SW480 (cell line): ENCODE results near the gene ITGA1.

Source experiments
- DNase-seq: peaks from one replicate; pipeline ENCODE4 v3.0.0-alpha.2; 2016; ENCODE audit warnings: low spot score

The ITGA1 gene

DNA sequence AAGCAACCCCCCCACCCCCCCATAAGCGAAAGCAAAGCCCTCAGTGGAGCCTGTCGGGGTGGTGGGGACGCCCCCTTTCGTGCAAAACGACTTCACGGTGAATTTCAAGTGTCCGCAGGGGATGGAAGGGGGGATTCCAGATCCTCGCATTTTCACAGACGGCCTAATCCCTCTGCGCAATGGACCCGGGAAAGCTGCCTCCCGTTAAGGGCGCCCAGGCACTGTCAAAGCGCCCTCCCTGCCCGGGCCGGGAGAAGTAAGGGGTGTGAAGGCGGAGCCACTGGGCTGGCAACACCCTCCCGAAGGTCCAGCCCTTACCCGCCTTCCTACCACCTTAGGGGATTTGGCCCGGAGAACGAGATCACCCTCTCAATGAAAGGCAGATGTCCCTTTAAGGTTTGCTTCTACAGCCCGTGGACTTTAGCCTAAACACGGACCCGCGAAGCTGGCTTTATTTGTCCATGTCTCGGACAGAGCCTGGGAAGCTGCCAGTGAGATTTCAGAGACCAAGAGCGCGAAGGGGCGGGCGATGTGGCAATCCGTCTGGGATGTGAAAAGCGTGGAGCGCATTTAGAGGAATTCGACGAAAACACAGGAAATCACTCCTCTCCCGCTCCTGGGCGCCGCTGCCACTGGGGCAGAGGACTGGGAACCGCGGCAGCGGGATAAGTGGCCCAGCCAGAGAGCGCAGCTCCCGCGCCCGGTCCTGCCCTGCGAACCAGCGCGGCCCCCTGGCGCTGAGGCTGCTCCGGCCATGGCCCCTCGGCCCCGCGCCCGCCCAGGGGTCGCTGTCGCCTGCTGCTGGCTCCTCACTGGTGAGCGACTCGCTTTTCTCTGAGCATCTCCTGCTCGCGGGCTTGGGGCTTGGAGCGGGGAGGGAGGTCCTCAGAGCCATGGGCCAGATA, at the start of gene ITGA1, which contains the start of gene PELO:
Gene ITGA1 (plus strand): TSS at position 317 of the 905 bp plus-strand sequence. CDS start 438 bp downstream, at position 755.
Gene PELO (plus strand): TSS at position 317 of the 905 bp plus-strand sequence. CDS start 12,479 bp downstream, outside the sequence.
- peak; percentile 88 for DNase-seq

- no peak for DNase-seq
These were observed 49.6 kb upstream of the ITGA1 start for GRCh38 chr5:52738095-52738506.

DNA sequence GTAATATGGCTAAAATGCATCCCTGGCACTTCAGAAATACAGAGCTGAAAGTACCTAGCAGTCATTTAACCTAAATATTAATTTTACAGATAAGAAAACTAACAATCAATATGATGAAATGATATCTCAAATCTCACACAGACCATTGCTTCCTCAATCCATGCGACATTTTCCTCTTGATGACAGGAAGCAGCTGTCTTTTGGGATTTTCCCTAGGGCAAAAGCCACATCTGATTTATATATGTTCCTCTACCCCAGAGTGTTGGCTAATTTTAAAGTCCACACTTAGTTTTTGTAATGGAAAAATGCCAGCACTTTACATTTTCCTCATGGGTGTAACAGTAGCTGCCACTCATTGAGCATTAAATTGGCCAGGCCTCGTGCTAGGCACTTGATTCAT, 47.7 kb upstream of the ITGA1 start:
- no peak for DNase-seq

DNA sequence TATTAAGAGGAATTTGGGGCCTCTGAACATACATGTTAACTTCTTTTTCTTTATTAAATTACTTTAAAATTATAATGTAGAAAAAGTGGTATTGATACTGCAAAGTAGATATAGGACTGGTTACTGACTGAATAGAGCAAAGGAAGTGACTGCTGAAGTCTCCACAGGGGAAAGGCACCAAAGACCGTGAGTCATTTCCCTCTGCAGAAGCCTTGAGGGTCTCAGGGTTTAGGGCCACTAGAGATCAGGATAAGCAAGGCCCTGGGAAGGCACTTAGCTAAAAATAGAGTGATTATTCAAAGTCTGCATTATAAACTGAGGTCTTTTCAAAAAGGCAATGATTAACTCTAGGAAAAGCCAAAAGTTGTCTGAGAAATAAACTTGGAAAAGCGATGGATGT, 44.7 kb upstream of the ITGA1 start:
- no peak for DNase-seq

GRCh38 chr5:52743529-52743928, 44.2 kb upstream of the ITGA1 start:
- no peak for DNase-seq

DNA sequence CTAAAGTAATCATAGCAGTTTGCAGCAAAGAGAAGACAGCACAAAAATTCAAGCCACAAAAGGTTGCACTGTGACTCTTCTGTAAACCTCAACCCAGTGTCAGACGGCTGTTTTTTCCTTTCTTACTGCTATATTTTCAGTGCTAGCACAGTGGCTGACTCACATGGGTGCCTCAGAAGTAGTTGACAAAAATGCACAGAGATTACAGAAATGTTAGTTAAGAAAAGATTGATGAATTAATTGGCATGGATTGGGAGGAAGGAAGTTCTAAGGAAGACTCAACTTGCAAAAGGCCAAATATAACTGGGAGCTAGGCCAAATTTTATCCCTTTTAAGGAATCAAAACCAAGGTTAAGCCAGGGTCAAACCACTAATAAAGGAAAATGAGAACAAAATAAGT, 43.7 kb upstream of the ITGA1 start:
- DNase-seq, result no peak

DNA sequence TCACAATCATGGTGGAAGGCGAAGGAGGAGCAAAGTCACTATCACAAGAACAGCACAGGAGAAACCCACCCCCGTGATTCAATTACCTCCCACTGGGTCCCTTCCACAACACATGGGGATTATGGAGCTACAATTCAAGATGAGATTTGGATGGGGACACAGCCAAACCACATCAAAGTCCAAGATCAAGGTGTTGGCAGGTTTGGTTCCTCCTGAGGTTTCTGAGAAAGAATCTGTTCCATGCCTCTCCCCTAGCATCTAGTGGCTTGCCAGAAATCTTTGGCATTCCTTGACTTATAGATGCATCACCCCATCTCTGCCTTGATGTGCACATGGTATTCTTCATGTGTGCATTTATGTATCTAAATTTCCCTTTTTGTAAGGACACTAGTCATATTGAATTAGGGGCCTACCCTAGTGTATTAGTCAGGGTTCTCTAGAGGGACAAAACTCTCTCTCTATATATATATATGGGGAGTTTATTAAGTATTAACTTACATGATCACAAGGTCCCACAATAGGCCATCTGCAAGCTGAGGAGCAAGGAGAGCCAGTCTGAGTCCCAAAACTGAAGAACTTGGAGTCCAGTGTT, 42.8 kb upstream of the ITGA1 start:
- DNase-seq, result peak; percentile 54

GRCh38 chr5:52746539-52746938, 41.2 kb upstream of the ITGA1 start:
- DNase-seq, result no peak

DNA sequence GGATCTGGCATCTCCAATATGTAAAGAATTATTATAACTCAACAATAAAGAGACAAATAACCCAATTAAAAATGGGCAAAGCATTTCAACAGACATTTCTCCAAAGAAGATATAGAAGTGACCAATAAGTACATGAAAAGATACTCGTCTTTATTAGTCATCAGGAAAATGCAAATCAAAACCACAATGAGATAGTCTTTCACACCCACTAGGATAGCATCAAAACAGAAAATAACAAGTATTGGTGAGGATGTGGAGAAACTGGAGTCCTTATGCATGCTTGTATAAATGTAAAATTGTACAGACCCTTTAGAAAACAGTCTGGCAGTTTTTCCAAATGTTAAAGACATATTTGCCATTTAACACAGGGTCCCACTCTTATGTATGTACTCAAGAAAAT, 39.1 kb upstream of the ITGA1 start:
- DNase-seq, result no peak

DNA sequence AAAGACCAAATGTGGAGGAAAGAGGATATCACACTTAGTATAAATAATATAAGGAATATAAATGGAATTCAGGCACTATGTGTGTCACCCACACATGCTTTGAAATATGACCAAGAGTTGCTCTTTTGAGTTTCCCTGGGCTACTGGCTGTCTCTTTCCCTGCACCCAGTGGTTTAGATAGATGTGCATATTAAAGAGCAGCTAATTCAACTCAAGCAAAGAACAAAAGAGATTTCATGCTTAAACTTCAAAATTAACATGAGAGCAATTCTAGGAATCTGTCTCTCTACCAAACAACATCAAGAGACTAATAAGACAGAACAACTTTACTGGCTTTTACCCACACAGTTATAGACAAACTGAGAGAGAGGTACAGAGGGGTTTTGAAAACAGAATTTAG, 38.0 kb upstream of the ITGA1 start:
- no peak for DNase-seq

DNA sequence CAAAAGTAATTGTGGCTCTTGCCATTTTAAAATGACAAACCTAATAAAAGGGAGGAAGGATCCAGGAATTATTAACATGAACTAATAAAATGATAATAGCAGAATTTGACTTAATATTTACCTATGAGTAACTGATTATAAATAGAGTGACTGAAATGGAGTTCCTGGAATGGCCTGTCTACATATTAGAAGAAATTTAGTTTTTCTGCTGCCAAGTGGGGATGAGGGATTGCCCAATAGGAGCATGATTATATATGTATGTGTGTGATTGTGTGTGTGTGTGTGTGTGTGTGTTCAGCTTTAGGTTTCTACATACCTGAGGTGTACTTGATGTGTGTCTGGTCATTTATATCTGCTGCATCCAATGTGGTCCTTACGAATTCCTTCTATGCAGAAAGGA, 36.6 kb upstream of the ITGA1 start:
- no peak for DNase-seq

- no peak for DNase-seq
These were observed 33.7 kb upstream of the ITGA1 start for GRCh38 chr5:52754051-52754450.

DNA sequence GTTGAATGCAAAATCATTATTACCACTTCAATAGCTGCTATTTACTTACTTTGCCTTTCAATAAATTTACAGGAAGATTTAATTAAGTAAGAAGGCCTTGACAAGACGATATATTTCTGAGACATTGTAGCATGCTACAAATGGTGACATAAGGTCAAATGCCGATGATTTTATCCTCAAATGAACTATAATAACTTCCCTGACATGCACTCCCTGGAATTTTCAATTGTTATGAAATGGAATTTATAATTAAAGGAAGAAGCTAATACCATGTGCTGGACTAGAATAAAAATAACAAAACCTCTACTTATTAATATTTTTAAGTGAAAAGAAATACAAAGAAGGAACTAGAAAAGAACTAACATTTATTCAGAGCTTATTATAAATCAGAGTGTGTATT, 30.2 kb upstream of the ITGA1 start:
- DNase-seq, result no peak

- no peak for DNase-seq
These were observed 29.7 kb upstream of the ITGA1 start for GRCh38 chr5:52758014-52758413.

GRCh38 chr5:52759331-52759730, 28.4 kb upstream of the ITGA1 start:
- no peak for DNase-seq

- no peak for DNase-seq
These were observed 26.9 kb upstream of the ITGA1 start for GRCh38 chr5:52760695-52761366.

GRCh38 chr5:52767217-52767743, 20.4 kb upstream of the ITGA1 start:
- no peak for DNase-seq

DNA sequence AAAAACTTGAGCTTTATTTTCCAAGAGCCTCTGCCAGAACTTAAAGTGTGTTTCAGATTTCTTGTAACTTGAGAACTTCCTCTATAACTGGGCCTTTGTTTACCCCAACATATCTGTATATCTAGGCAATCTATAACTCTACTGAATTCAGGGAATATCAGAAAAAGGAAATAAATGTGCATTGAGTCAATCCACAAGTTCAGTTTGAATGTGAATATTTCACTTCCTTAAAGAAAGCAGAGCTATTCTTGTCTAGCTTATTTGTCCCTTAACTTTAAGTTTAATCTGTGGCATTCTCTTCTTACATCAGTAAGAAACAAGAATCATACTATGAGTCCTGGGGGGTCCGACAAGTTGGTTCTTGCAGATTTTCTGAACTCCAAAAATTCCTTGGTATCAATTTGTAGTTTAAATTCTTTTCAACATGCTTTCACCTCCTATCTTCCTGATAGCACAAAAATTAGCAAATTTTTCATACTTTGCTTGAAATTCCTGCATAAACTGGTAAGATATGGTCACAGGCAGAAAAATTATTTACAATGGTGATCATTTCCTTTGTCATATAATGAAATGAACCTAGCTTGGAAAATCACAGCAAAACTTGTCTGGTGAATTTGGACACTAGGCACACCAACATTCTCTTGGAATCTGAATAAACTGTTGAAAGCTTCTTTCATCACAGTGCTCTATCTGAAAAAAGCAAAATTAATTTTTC, 19.8 kb upstream of the ITGA1 start:
- DNase-seq, result no peak

- no peak for DNase-seq
These were observed 18.7 kb upstream of the ITGA1 start for GRCh38 chr5:52769061-52769460.

GRCh38 chr5:52770287-52770939, 17.3 kb upstream of the ITGA1 start:
- no peak for DNase-seq

- no peak for DNase-seq
These were observed 16.2 kb upstream of the ITGA1 start for GRCh38 chr5:52771343-52772039.
